Stimulated activated CD8-positive, alpha-beta memory T cell treated with anti-CD3 and anti-CD28 coated beads, Interleukin-2, amount 100 ng/mL, for 48 hours (primary cell): ENCODE measurements around the gene ELAVL3.

ENCODE experiments used
- DNase-seq, 2 donors: peaks; one replicate each; pipeline ENCODE4 v3.0.0-alpha.2; 2020; ENCODE audit warnings: low read depth in 2 of 2

Gene ELAVL3

DNA sequence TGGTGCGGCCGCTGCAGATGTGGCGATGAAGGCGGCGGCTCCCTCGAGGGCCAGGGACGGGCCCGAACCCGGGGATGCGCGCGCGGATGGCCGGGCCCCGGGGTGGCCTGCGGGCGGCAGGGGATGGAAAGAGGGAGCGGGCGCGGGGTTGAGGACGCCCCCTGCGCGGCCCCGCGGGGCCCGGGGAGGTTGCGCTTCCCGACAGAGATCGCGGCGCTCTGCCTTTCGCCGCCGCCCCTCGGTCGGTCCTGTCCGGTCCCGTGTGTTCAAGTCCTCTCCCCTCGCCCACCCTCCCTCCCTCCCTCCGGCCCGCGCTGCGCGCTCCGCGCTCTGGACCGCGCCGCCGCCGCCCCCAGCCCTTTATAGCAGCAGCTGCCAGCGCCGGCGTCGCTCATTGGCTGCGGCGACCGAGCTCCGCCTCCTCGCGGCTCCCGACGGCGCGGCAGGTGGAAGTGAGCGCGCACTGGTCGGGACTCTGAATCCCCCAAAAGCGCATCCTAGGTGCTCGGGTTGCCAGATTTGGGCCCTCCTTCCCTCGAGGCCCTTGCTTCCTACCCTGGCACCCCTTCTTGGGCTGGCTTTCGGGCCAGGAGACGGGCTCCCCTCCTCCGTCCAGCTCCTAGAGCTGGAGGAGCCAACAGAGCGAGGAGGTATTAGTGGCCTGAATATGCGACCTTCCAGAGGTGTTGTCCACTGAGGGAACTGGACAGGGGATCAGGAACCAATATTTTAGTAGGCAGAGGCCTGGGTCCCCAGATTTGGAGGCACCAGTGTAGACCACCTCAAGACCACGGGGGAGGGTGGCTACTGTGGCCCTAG is at the start of gene ELAVL3:
Gene ELAVL3 (minus strand): TSS at position 332 of the 819 bp plus-strand sequence. CDS start 438 bp downstream, outside the sequence.
- DNase-seq, result no peak

DNA sequence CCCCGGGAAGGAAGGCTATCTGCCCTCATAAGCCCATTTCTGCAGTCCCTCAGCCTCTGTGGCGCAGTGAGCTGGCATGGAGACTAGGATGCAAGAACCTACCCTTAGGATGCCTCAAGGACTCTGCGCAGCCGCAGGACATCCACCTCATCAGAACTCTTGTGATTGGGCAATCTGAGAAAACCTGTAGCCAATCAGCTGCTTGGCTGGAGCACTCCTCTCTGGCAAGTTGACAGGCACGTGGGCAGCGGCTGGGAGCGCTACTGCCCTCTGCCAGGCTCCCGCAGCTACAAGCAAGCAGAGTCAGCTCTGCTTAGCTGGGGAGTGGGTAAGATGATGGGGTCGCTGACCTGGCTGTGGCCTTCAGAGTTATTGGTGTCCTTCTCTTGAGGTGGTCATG is 49.6 kb upstream of the ELAVL3 start:
- peak in 1 of 2 donors; percentile 51 for DNase-seq

DNA sequence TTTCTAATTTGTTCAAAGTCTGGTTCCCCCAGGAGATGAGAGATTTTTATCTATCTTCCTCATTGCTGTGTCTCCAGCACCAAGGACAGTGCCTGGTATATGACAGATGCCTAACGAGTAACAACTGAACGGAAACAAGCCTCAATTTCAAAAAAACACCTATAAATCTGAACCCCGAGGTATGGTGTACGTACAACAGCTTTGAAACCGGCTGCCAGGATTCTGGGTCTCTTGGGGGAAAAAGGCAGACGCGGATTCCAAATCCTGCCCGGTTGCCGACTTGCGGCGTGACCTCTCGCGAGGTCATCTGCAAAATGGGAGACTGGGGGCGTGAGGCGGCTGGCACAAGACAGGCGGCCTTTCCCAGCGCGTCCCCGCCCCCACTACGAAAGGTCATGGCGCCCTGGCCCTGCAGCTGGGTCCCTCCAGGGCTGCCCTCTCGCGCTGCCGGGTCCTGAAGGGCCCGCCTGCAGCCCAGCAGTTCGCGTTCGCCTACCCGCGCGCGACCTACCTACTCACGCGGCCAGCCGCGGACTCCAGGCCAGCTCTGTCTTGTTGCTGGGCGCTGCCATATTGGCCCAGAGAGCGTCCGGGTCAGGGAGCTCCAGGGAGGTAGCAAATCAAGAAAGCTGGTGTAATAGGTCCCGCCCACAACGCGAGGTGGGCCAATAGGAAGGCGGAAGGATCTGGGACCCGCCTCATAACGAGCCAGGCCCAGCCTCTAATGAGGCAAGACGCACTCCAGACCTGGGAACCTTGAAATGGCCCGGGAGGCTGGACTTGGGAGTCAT is 47.9 kb upstream of the ELAVL3 start, which contains the start of gene ECSIT:
Gene ECSIT (minus strand): TSS at position 584 of the 791 bp plus-strand sequence. CDS start 9,964 bp downstream, outside the sequence.
- DNase-seq, result peak; percentile 85 to 91

DNA sequence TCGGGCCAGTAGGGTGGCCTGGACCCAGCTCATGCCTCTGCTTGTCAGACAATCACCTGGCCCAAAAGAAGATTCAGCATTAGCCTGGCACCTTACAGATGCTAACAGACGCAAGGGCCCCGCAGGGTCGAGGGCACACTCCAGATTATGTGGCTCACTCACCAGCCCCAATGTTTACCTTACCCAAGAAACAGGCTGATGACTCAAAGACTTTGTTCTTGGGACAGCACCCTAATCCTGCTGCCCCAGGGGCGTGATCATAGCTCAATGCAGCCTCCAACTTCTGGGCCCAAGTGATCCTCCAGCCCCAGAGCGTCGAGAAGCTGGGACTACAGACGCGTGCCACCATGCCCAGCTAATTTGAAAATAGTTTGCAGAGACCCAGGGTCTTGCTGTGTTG is 38.3 kb upstream of the ELAVL3 start:
- no peak for DNase-seq

GRCh38 chr19:11513946-11514345 is 33.1 kb upstream of the ELAVL3 start:
- no peak for DNase-seq

DNA sequence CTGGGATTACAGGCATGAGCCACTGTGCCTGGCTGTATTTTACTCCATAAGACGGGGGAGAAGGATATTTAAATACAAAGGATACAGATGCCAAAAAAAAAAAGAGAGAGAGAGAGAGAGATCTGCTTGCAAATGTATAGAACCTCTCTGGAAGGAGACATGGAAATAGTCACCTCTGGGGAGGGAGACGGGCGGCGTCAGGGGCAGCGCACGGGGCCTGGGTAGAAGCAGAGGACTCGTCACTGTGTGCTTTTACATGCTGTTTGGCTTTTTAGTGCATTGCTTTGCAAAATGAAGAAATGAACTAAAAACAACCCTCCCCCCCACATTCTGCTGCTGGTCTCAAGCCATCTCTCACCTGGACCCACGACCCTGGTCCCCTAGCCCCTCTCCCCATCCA is 29.6 kb upstream of the ELAVL3 start:
- no peak for DNase-seq

DNA sequence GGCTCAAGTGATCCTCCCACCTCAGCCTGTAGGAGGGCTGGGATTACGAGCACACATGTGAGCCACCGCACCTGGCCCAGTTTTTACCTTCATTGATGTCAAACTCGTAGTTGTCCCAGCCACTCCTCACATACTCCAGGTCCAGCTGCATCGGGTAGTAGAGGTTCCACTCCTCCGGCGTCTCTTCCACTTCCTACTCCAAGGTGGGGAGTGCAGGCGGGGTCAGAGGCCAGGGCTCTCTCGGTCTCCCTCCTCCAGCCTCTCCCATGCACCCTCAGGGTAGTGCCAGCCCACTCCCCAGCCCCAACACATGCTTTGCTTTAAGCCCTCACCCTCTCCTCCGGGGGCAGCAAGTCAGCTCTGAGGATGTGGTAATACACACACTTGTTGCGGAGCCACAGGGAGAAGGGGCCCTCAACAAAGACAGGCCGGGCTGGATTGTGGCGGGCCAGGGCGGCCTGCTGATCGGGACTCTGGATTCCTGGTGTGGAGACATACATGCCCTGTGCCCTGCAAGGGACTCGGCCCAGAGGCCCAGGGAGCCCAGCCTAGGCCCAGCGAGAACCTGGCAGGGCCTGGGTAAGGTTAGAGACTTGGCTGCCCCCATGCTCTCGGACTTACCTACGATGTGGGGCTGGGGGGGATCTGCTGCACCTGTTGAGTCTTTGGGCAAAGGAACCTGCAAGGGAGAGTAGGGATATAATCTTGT is 26.7 kb upstream of the ELAVL3 start:
- no peak for DNase-seq

DNA sequence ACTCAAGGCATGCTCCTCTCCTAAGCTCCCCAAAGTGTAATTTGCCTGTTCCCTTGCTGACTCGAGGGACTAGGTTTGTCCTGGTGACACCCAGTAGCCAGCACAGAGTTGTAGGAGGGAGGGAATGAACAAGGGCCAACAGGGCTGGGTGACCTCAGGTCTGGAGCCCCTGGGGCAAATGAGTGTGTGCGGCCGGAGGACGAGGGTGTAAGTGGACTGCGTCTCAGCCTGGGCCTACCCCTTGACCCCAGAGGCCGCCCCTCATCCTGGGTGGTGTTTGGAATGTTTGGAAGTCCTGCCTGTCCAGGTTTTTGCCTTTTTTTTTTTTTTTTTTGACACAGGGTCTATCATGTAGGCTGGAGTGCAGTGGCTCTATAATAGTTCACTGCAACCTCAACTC is 26.1 kb upstream of the ELAVL3 start:
- DNase-seq, result no peak

- DNase-seq, result peak in 1 of 2 donors; percentile 20
Observed at GRCh38 chr19:11506101-11506555, 25.3 kb upstream of the ELAVL3 start.

DNA sequence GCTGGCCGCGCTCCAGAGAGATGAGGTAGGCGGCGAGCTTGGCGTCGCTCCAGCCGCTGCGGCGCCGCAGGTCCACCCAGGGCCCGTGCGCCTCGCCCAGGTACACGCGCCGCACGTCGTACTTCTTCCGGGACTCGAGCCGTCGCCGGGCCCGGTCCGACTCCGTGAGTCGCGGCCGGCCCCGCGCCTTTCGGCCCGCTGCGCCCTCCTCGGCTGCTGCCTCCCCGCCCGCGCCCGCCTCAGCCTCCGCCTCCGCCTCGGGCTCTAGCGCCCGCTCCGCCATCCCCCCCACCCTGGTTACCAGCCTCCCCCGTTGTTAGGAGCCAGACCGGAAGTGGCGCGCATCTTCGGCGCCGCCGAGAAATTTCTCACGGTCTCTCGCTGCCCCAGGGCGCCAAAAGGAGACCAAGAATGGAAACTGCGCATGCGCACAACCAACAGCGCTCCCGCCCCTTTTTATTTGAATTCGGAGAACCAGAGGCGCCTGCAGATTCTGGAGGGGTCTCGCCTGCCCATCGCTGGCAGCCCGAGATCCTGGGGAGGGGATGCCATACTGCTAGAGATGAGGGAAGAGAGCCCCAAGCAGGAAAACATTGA is 24.8 kb upstream of the ELAVL3 start, which contains the start of gene ZNF653:
Gene ZNF653 (minus strand): TSS at position 336 of the 597 bp plus-strand sequence. CDS start 53 bp downstream, at position 283.
- peak; percentile 87 to 90 for DNase-seq

- DNase-seq, result peak; percentile 97 to 98
Observed at GRCh38 chr19:11505032-11505503, 24.2 kb upstream of the ELAVL3 start.

GRCh38 chr19:11504502-11505031 is 23.7 kb upstream of the ELAVL3 start:
- no peak for DNase-seq

GRCh38 chr19:11499890-11500420 is 19.1 kb upstream of the ELAVL3 start:
- DNase-seq, result no peak

GRCh38 chr19:11499220-11499726 is 18.4 kb upstream of the ELAVL3 start:
- DNase-seq, result no peak

DNA sequence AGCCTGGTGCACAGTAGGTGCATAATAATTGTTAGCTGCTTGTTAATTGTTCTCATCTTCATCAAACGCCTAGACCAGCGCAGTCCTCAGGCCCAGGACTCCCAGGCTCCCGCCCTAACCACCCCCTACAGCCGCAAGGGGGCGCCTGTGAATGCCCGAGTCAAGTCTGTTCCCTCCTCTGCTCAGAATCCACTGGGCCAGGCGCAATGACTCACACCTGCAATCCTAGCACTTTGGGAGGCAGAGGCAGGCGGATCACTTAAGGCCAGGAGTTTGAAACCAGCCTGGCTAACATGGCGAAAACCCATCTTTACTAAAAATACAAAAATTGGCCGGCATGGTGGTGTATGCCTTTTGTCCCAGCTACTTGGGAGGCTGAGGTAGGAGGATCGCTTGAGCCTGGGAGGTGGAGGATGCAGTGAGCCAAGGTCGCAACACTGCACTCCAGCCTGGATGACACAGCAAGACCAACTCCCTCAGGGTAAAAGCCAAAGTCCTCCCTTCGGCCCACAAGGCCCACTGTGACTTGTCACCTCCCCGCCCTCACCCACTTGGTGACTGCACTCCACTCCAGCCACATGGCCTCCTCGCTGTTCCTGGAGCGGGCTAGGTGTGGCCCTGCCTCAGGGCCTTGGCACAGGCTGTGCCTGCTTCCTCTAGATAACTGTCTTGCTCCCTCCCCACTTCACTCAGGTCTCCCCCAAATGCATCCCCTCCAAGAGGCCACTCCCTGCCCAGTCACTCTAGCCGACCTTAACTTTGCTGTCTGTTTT is 15.7 kb upstream of the ELAVL3 start:
- peak; percentile 54 to 65 for DNase-seq

GRCh38 chr19:11495885-11496284 is 15.0 kb upstream of the ELAVL3 start:
- DNase-seq, result no peak

DNA sequence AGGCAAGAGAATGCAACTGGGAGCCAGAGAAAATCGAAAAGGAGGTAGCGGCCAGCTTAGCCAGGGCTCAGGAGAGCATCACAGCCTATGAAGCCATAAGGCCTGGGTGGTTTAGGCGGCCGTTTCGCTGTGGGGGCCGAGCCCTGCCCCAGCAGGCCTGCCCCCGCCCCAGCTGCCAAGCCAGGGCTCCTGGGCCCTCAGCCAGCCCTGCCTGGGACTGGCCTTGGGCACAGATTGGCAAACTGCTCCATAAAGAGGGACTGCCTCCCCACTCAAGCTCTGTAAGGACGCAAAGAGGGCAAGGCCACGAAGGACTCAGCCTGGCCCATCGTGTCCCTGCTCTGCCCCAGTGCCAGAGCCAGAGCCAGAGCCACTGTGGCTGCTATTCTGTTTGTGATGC is 14.6 kb upstream of the ELAVL3 start:
- no peak for DNase-seq

DNA sequence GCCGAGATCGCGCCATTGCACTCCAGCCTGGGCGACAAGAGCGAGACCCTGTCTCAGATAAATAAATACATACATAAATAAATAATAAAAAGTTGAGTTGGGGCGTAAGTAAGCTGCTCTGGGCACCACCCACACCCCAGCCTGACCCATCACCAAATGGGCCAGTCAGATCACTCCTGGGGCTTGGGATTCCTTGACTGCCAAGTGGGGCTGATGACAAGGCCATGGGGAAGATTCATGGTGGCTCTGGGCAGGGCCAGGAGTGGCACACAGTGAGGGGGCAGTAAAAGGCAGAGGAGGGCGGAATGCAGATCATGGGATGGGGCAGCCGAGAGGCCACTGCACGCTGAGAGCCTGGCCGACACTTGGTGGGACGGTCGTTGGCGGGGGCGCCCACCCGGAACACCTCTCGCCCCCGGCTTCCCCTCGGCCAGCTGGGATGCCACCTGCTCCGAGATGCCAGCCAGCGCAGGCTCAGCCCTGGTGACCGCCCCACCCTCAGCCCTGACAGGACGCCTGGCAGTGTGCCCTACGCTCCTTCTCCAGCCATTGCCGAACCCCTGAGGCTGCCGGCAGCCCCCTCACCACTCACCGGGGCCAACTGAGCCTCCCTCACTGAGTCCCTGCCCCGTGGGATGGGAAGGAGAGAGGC is 13.9 kb upstream of the ELAVL3 start:
- DNase-seq, result no peak

DNA sequence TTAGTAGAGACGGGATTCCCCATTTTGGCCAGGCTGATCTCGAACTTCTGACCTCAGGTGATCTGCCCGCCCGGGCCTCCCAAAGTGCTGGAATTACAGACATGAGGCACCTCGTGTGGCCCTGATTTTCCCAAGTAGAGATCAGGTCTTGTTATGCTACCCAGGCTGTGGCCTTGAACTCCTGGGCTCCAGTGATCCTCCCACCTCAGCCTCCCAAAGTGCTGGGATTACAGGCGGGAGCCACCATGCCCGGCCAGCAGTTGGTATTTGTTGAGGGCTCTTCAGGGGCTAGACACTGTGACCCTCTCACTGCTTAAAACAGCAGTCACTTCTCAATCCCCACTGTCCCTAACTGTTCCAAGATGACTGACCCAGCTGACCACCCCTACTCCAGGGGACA is 8.5 kb upstream of the ELAVL3 start:
- no peak for DNase-seq
